NT2/D1 (cell line): Measurements from ENCODE around the gene AFF3.

ENCODE experiments used
- SUZ12 ChIP-seq: IDR thresholded peaks from 2 replicates; pipeline ENCODE4 v1.6.1; 2011; ENCODE audit not compliant: insufficient read length, insufficient read depth; ENCODE audit errors: extremely low read depth
- YY1 ChIP-seq: IDR thresholded peaks from 2 replicates; pipeline ENCODE4 v1.6.1; 2011; ENCODE audit not compliant: insufficient read length, insufficient read depth
- ZNF274 ChIP-seq: IDR thresholded peaks from 2 replicates; pipeline ENCODE4 v1.6.1; 2011; ENCODE audit warnings: mild to moderate bottlenecking, low read depth, low read length

- no peak for TF ChIP-seq SUZ12
- TF ChIP-seq ZNF274: no peak
- no peak for TF ChIP-seq YY1
Observed at GRCh38 chr2:99816908-99817307, 325.5 kb downstream of the AFF3 start.
